AG04450 (cell line): ENCODE data around the gene TXNRD2. TPM values are rescaled to one million over a fixed set of nuclear protein-coding genes. Genes with fewer than 3 reads are reported as not detected.
"Not testable (repeated sequence)": the region's sequence is repeated elsewhere in the genome, so short reads cannot be mapped to it uniquely, and the experiment has no call there.

Experiments used
- CTCF ChIA-PET: fragments of 300-600, 350-600 bp; formaldehyde crosslinking; extraction: SDS; loops from one replicate; lab custom pipeline; 2022; ENCODE audit warnings: antibody characterized with exemption, inconsistent platforms; lab: Charles Lee
- POLR2A ChIA-PET: fragments of 350-600 bp; formaldehyde crosslinking; extraction: SDS; loops from one replicate; lab custom pipeline; 2021; ENCODE audit warnings: antibody characterized with exemption, inconsistent platforms; lab: Yijun Ruan, JAX
- DNase-seq: peaks from one replicate; pipeline ENCODE4 v3.0.0-alpha.2; 2011; ENCODE audit warnings: low read depth, low spot score
- H3K27ac ChIP-seq: one replicate; pipeline ENCODE4 v1.5.1; 2012; ENCODE audit warnings: low read depth, low read length, control low read depth
- H3K27me3 ChIP-seq: one replicate; pipeline ENCODE4 v1.6.0; 2012; ENCODE audit warnings: low read length; ENCODE audit not compliant: control insufficient read depth, insufficient read depth
- H3K4me3 ChIP-seq: 2 replicates; pipeline ENCODE4 v1.5.1; 2011; ENCODE audit warnings: mild to moderate bottlenecking, low read depth, low read length, control low read depth
- H3K9me3 ChIP-seq: 2 replicates; pipeline ENCODE4 v1.5.1; 2012; ENCODE audit warnings: low read length; ENCODE audit not compliant: control insufficient read depth, insufficient read depth
- polyA plus RNA-seq: library from polyadenylated mRNA; depleted of rRNA; stranded (reverse); fragments of >200 nt; gene quantifications from 2 replicates; pipeline ENCODE4 v1.2.3, GENCODE V29; 2011
- TF ChIP-seq, protein P1 (sequence below): IDR thresholded peaks from 2 replicates; pipeline ENCODE4 v1.5.1; 2011; ENCODE audit warnings: low read depth, low read length, control low read depth, inconsistent platforms

The TXNRD2 gene
- polyA plus RNA-seq, 1 experiment: 13.3 TPM

GRCh38 chr22:19936513-19936912, 5.1 kb downstream of the TXNRD2 start:
- POLR2A ChIA-PET: no interaction called here
- H3K27me3 ChIP-seq: no peaks in the 10 kb centered on the region
- TF ChIP-seq, protein P1, sequence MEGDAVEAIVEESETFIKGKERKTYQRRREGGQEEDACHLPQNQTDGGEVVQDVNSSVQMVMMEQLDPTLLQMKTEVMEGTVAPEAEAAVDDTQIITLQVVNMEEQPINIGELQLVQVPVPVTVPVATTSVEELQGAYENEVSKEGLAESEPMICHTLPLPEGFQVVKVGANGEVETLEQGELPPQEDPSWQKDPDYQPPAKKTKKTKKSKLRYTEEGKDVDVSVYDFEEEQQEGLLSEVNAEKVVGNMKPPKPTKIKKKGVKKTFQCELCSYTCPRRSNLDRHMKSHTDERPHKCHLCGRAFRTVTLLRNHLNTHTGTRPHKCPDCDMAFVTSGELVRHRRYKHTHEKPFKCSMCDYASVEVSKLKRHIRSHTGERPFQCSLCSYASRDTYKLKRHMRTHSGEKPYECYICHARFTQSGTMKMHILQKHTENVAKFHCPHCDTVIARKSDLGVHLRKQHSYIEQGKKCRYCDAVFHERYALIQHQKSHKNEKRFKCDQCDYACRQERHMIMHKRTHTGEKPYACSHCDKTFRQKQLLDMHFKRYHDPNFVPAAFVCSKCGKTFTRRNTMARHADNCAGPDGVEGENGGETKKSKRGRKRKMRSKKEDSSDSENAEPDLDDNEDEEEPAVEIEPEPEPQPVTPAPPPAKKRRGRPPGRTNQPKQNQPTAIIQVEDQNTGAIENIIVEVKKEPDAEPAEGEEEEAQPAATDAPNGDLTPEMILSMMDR: no peak
- DNase-seq: no peak
- CTCF ChIA-PET: interaction anchor here (1.3 kb wide), 1 partner anchor 10 kb away, joined by 3 read pairs; no protein-coding TSS in a partner anchor
- H3K27ac ChIP-seq: no peak overlapping the region
- no peak overlapping the region for H3K4me3 ChIP-seq
- peaks cover 10% of the 10 kb centered on the region; the same call in 1 of the 2 replicates for H3K9me3 ChIP-seq

DNA sequence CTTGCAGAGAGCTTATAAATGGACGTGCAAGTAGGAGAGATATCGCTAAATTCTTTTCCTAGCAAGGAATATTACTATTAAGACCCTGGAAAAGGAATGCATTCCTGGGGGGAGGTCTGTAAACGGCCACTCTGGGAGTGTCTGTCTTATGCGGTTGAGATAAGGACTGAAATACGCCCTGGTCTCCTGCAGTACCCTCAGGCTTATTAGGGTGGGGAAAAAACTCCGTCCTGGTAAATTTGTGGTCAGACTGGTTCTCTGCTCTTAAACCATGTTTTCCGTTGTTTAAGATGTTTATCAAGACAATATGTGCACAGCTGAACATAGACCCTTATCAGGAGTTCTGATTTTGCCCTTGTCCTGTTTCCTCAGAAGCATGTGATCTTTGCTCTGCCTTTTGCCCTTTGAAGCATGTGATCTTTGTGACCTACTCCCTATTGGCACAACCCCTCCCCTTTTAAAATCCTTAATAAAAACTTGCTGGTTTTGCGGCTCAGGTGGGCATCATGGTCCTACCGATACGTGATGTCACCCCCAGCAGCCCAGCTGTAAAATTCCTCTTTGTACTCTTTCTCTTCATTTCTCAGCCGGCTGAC, 6.4 kb downstream of the TXNRD2 start:
- CTCF ChIA-PET: not testable (repeated sequence)

GRCh38 chr22:19933341-19934241, 8.0 kb downstream of the TXNRD2 start:
- no peak overlapping the region for H3K27ac ChIP-seq
- TF ChIP-seq, protein P1: no peak
- H3K4me3 ChIP-seq: no peak overlapping the region
- no peaks in the 10 kb centered on the region for H3K27me3 ChIP-seq
- ChIA-PET CTCF (interaction anchor here (0.6 to 1.3 kb wide), 2 partner anchors 14 to 25 kb away, joined by 4 to 5 read pairs; no protein-coding TSS in a partner anchor), POLR2A (no interaction called here)
- H3K9me3 ChIP-seq: peaks cover 10% of the 10 kb centered on the region; the same call in 1 of the 2 replicates
- no peak for DNase-seq

More for the DNA sequence above, 6.4 kb downstream of the TXNRD2 start:
- H3K27me3 ChIP-seq, H3K9me3 ChIP-seq, H3K27ac ChIP-seq, H3K4me3 ChIP-seq, POLR2A ChIA-PET, DNase-seq: not testable (repeated sequence)

- POLR2A ChIA-PET: no interaction called here
- CTCF ChIA-PET: no interaction called here
- no peak overlapping the region for H3K27ac ChIP-seq
- TF ChIP-seq, protein P1: no peak
- no peaks in the 10 kb centered on the region for H3K27me3 ChIP-seq
- DNase-seq: no peak
- peaks cover 10% of the 10 kb centered on the region; the same call in 1 of the 2 replicates for H3K9me3 ChIP-seq
- no peak overlapping the region for H3K4me3 ChIP-seq
These were observed 9.0 kb downstream of the TXNRD2 start for GRCh38 chr22:19932367-19933206.

GRCh38 chr22:19931514-19931913, 10.1 kb downstream of the TXNRD2 start:
- CTCF ChIA-PET: no interaction called here
- H3K27ac ChIP-seq: no peak overlapping the region
- TF ChIP-seq, protein P1: no peak
- H3K4me3 ChIP-seq: no peak overlapping the region
- H3K9me3 ChIP-seq: peaks cover 10% of the 10 kb centered on the region; the same call in 1 of the 2 replicates
- no peak for DNase-seq
- POLR2A ChIA-PET: no interaction called here
- no peaks in the 10 kb centered on the region for H3K27me3 ChIP-seq
